ENCODE results near the gene BAIAP2L2. TPM values are rescaled to one million over a fixed set of nuclear protein-coding genes. Genes with fewer than 3 reads are reported as not detected.

The BAIAP2L2 gene
- total RNA-seq, 1 experiment from 2014 or later = 51.2 TPM

DNA sequence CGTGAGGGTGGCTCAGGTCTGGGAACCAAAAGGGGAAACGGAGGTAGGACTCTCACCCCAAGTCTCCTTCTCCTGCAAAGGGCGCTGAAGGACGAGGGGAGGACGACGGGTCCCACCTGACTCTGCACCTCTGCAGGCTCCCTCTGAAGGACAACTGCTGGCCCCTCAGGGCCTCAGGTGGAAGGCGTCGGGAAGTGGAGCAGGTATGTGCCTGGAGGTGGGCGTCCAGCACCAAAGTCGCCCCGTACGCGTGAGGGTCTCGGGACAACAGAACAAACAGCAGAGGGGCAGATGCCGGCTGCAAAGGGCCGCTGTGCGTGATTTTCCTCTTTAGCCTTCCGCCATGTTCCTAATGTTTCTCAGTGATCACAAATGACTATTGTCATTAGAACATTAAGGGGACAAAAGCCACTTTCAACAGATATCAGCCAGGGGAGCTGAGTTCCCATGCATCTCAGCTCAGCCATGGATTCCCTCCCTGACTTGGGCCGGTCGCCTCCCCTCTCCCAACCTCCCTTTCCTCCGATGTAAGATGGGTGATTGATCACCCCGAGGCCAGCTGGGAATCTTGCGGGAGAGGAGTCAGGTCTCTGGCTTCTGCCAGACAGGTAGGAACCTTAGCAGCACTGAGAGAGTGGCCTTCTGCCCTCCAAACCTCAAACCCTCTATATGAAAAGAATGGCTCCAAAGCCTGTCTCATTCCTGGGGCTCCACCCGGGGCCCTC, 27.3 kb downstream of the BAIAP2L2 start:
- no peak overlapping the region for H3K4me3 Mint-ChIP-seq (ENCODE audit: low read depth, unreplicated experiment)
- H3K36me3 Mint-ChIP-seq (ENCODE audit: insufficient read depth, unreplicated experiment) = peaks cover 72% of the 10 kb centered on the region
- H3K4me1 Mint-ChIP-seq (ENCODE audit: low read depth, unreplicated experiment) = peaks cover 20% of the 10 kb centered on the region
- H3K27me3 Mint-ChIP-seq (ENCODE audit: unreplicated experiment) = no peaks in the 10 kb centered on the region
- TF ChIP-seq CTCF (IDR thresholded peaks at IDR 0.05; ENCODE audit: unreplicated experiment) = no peak
- BruUV-seq (replicated peaks) = no TSS peak
- no peaks in the 10 kb centered on the region for H3K9me3 Mint-ChIP-seq (ENCODE audit: low read depth, unreplicated experiment)
- H3K27ac Mint-ChIP-seq (ENCODE audit: unreplicated experiment) = no peak overlapping the region
- CTCF ChIA-PET = interaction anchor here (0.5 kb wide), 1 partner anchor 124 kb away, joined by 3 read pairs; no protein-coding TSS in a partner anchor
- intact Hi-C loops (cut with micrococcal nuclease; ENCODE audit: unreplicated experiment) = no loop called here
- no peak for DNase-seq

GRCh38 chr22:38081941-38082828, 28.3 kb downstream of the BAIAP2L2 start:
- H3K36me3 Mint-ChIP-seq (ENCODE audit: insufficient read depth, unreplicated experiment) = peaks cover 66% of the 10 kb centered on the region
- no peak for TF ChIP-seq CTCF (IDR thresholded peaks at IDR 0.05; ENCODE audit: unreplicated experiment)
- CTCF ChIA-PET = no interaction called here
- no peaks in the 10 kb centered on the region for H3K9me3 Mint-ChIP-seq (ENCODE audit: low read depth, unreplicated experiment)
- DNase-seq = no peak
- no peak overlapping the region for H3K4me3 Mint-ChIP-seq (ENCODE audit: low read depth, unreplicated experiment)
- no peaks in the 10 kb centered on the region for H3K27me3 Mint-ChIP-seq (ENCODE audit: unreplicated experiment)
- intact Hi-C loops (cut with micrococcal nuclease; ENCODE audit: unreplicated experiment) = no loop called here
- H3K4me1 Mint-ChIP-seq (ENCODE audit: low read depth, unreplicated experiment) = peaks cover 10% of the 10 kb centered on the region
- no peak overlapping the region for H3K27ac Mint-ChIP-seq (ENCODE audit: unreplicated experiment)
- no TSS peak for BruUV-seq (replicated peaks)

DNA sequence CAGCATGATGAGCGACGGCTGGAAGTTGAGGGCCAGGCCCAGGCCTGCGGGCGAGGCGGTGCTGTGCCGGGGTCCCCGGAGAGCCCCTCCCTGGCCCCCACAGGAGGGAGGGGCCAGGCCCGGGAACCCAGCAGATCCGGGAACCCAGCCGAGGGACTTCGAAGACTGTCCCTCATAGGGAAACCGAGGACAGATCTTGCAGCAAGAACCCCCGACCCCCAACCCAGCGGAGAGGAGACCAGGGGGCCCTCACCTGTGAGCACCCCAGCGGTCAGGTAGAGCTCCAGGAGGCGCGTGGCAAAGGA, 28.9 kb downstream of the BAIAP2L2 start:
- intact Hi-C loops (cut with micrococcal nuclease; ENCODE audit: unreplicated experiment) = no loop called here
- Mint-ChIP-seq H3K27ac (ENCODE audit: unreplicated experiment) (no peak overlapping the region), H3K27me3 (ENCODE audit: unreplicated experiment) (no peaks in the 10 kb centered on the region), H3K4me1 (ENCODE audit: low read depth, unreplicated experiment) (peaks cover 9% of the 10 kb centered on the region), H3K9me3 (ENCODE audit: low read depth, unreplicated experiment) (no peaks in the 10 kb centered on the region), H3K4me3 (ENCODE audit: low read depth, unreplicated experiment) (no peak overlapping the region), H3K36me3 (ENCODE audit: insufficient read depth, unreplicated experiment) (peaks cover 60% of the 10 kb centered on the region)
- DNase-seq = no peak
- no TSS peak for BruUV-seq (replicated peaks)
- CTCF ChIA-PET = no interaction called here
- TF ChIP-seq CTCF (IDR thresholded peaks at IDR 0.05; ENCODE audit: unreplicated experiment) = no peak

- no peak overlapping the region for H3K27ac Mint-ChIP-seq (ENCODE audit: unreplicated experiment)
- intact Hi-C loops (cut with micrococcal nuclease; ENCODE audit: unreplicated experiment) = no loop called here
- H3K27me3 Mint-ChIP-seq (ENCODE audit: unreplicated experiment) = no peaks in the 10 kb centered on the region
- no TSS peak for BruUV-seq (replicated peaks)
- peaks cover 57% of the 10 kb centered on the region for H3K36me3 Mint-ChIP-seq (ENCODE audit: insufficient read depth, unreplicated experiment)
- no peak for DNase-seq
- CTCF ChIA-PET = no interaction called here
- no peaks in the 10 kb centered on the region for H3K9me3 Mint-ChIP-seq (ENCODE audit: low read depth, unreplicated experiment)
- TF ChIP-seq CTCF (IDR thresholded peaks at IDR 0.05; ENCODE audit: unreplicated experiment) = no peak
- peaks cover 9% of the 10 kb centered on the region for H3K4me1 Mint-ChIP-seq (ENCODE audit: low read depth, unreplicated experiment)
- no peak overlapping the region for H3K4me3 Mint-ChIP-seq (ENCODE audit: low read depth, unreplicated experiment)
These were observed 29.4 kb downstream of the BAIAP2L2 start for GRCh38 chr22:38080850-38081635.
